Measurements from ENCODE around the gene TUBD1. TPM values are rescaled to one million over a fixed set of nuclear protein-coding genes. Genes with fewer than 3 reads are reported as not detected.

The TUBD1 gene
- total and polyA plus RNA-seq, 2 of the 13 experiments (the other 11 are each of a cell fraction or from before 2014, with no cell fraction given), result 18.2 to 25.9 TPM

DNA sequence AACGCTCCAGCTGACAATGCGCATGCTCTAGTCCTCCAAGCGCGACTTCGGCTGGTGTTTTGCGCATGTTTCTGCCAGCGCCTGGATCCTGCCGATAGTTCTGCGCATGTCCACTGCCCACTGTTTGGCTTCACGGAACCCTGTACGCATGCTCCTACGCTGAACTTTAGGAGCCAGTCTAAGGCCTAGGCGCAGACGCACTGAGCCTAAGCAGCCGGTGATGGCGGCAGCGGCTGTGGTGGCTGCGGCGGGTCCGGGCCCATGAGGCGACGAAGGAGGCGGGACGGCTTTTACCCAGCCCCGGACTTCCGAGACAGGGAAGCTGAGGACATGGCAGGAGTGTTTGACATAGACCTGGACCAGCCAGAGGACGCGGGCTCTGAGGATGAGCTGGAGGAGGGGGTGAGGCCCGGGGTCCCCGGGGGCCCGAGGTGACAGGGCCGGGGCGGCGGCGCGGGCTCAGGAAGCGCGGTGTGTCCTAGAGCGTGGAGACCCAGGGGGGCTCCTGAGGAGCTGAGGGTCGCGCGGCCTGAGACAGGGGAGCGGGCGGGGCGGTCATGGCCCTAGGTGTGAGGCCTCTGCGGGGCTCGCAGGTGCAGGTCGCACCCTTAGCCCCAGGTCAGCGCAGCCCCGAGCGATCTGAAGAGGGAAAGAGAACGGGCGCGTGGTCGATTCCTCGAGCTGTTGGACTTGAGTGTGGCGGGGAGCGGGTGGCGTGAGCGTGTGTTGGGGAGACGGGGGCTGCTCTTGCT is at the start of gene TUBD1, which contains the start of gene RPS6KB1 (continued):
- TF ChIP-seq, protein P1, sequence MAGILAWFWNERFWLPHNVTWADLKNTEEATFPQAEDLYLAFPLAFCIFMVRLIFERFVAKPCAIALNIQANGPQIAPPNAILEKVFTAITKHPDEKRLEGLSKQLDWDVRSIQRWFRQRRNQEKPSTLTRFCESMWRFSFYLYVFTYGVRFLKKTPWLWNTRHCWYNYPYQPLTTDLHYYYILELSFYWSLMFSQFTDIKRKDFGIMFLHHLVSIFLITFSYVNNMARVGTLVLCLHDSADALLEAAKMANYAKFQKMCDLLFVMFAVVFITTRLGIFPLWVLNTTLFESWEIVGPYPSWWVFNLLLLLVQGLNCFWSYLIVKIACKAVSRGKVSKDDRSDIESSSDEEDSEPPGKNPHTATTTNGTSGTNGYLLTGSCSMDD (CRISPR knock-in tag; IDR thresholded peaks at IDR 0.05), result peak; percentile 49; the same call in 1 of the 2 replicates
- TF ChIP-seq TAF15 (IDR thresholded peaks at IDR 0.05; ENCODE audit: low read depth, low read length, poor library complexity, severe bottlenecking) (peak; percentile 51), MBNL3 (CRISPR knock-in tag; conservative IDR thresholded peaks at IDR 0.05) (no peak), SMAD9 (CRISPR knock-in tag; IDR thresholded peaks at IDR 0.05) (no peak), ZFP36 (IDR thresholded peaks at IDR 0.05; ENCODE audit: borderline replicate concordance, low read depth, low read length, partially characterized antibody) (no peak), ZNF337 (CRISPR knock-in tag; IDR thresholded peaks at IDR 0.05; ENCODE audit: borderline replicate concordance, low read depth) (no peak), ZBTB1 (CRISPR knock-in tag; IDR thresholded peaks at IDR 0.05; ENCODE audit: borderline replicate concordance) (no peak), BHLHE40 (IDR thresholded peaks at IDR 0.05; ENCODE audit: low read length) (peak; percentile 26; the same call in 1 of the 2 replicates), ZNF44 (CRISPR knock-in tag; IDR thresholded peaks at IDR 0.05) (no peak), ARNT2 (CRISPR knock-in tag; IDR thresholded peaks at IDR 0.05; ENCODE audit: low read depth) (peak; percentile 74), HNRNPLL (IDR thresholded peaks at IDR 0.05; ENCODE audit: low read depth, low read length, poor library complexity, severe bottlenecking) (peak; percentile 97), KDM1A (CRISPR knock-in tag; IDR thresholded peaks at IDR 0.05) (peak; percentile 18; the same call in 1 of the 2 replicates), ZNF510 (CRISPR knock-in tag; IDR thresholded peaks at IDR 0.05; ENCODE audit: low read depth) (peak; percentile 97), ZNF556 (CRISPR knock-in tag; IDR thresholded peaks at IDR 0.05; ENCODE audit: borderline replicate concordance) (no peak; the same call in 1 of the 2 replicates), REXO4 (CRISPR knock-in tag; IDR thresholded peaks at IDR 0.05; ENCODE audit: borderline replicate concordance) (no peak), IKZF1 (IDR thresholded peaks at IDR 0.05) (no peak), ZFP1 (CRISPR knock-in tag; IDR thresholded peaks at IDR 0.05) (no peak; the same call in 1 of the 2 replicates), ZNF274 (CRISPR knock-in tag; IDR thresholded peaks at IDR 0.05) (no peak; the same call in 1 of the 2 replicates), SAFB2 (CRISPR knock-in tag; IDR thresholded peaks at IDR 0.05; ENCODE audit: borderline replicate concordance, low read depth) (no peak; the same call in 1 of the 2 replicates), ZFP36L1 (CRISPR knock-in tag; IDR thresholded peaks at IDR 0.05) (no peak), ZNF552 (CRISPR knock-in tag; IDR thresholded peaks at IDR 0.05; ENCODE audit: borderline replicate concordance) (no peak)
- TF ChIP-seq, protein P2, sequence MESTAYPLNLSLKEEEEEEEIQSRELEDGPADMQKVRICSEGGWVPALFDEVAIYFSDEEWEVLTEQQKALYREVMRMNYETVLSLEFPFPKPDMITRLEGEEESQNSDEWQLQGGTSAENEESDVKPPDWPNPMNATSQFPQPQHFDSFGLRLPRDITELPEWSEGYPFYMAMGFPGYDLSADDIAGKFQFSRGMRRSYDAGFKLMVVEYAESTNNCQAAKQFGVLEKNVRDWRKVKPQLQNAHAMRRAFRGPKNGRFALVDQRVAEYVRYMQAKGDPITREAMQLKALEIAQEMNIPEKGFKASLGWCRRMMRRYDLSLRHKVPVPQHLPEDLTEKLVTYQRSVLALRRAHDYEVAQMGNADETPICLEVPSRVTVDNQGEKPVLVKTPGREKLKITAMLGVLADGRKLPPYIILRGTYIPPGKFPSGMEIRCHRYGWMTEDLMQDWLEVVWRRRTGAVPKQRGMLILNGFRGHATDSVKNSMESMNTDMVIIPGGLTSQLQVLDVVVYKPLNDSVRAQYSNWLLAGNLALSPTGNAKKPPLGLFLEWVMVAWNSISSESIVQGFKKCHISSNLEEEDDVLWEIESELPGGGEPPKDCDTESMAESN (CRISPR knock-in tag; conservative IDR thresholded peaks at IDR 0.05), result peak; percentile 93
- TF ChIP-seq, protein P3, sequence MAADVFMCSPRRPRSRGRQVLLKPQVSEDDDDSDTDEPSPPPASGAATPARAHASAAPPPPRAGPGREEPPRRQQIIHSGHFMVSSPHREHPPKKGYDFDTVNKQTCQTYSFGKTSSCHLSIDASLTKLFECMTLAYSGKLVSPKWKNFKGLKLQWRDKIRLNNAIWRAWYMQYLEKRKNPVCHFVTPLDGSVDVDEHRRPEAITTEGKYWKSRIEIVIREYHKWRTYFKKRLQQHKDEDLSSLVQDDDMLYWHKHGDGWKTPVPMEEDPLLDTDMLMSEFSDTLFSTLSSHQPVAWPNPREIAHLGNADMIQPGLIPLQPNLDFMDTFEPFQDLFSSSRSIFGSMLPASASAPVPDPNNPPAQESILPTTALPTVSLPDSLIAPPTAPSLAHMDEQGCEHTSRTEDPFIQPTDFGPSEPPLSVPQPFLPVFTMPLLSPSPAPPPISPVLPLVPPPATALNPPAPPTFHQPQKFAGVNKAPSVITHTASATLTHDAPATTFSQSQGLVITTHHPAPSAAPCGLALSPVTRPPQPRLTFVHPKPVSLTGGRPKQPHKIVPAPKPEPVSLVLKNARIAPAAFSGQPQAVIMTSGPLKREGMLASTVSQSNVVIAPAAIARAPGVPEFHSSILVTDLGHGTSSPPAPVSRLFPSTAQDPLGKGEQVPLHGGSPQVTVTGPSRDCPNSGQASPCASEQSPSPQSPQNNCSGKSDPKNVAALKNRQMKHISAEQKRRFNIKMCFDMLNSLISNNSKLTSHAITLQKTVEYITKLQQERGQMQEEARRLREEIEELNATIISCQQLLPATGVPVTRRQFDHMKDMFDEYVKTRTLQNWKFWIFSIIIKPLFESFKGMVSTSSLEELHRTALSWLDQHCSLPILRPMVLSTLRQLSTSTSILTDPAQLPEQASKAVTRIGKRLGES (CRISPR knock-in tag; IDR thresholded peaks at IDR 0.05; ENCODE audit: borderline replicate concordance), result peak; percentile 47; the same call in 1 of the 2 replicates
- TF ChIP-seq, protein P4, sequence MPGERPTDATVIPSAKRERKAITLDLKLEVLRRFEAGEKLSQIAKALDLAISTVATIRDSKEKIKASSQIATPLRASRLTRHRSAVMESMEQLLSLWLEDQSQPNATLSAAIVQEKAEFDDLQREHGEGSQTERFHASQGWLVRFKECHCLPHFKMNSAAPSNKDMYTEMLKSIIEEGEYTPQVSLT (CRISPR knock-in tag; IDR thresholded peaks at IDR 0.05; ENCODE audit: borderline replicate concordance, low read depth), result no peak; the same call in 1 of the 2 replicates
